K562 (cell line): ENCODE results near the gene CHAD. TPM values are rescaled to one million over a fixed set of nuclear protein-coding genes. Genes with fewer than 3 reads are reported as not detected.

ENCODE experiments used
- EHMT2 ChIP-seq: fragments of 450-650 bp; IDR thresholded peaks from 2 replicates; pipeline ENCODE4 v1.6.1; 2018; ENCODE audit warnings: antibody characterized with exemption
- EZH2 ChIP-seq: IDR thresholded peaks from 2 replicates; pipeline ENCODE4 v1.6.1; 2012; ENCODE audit warnings: low read depth, mild to moderate bottlenecking, inconsistent platforms, low read length, borderline replicate concordance
- KLF6 ChIP-seq: fragments of 250-450 bp; sonication (Bioruptor Pico); IDR thresholded peaks from 2 replicates; pipeline ENCODE4 v1.4.0; 2020; ENCODE audit warnings: mild to moderate bottlenecking, moderate library complexity, borderline replicate concordance
- MIER1 ChIP-seq: fragments of 450-650 bp; IDR thresholded peaks from 2 replicates; pipeline ENCODE4 v1.6.1; 2016; ENCODE audit warnings: antibody characterized with exemption, mild to moderate bottlenecking, low read depth
- MYNN ChIP-seq, 2 experiments: sonication (generic); formaldehyde crosslinking in 1 of 2; IDR thresholded peaks; 2 replicates each; pipeline versions ENCODE4 v1.5.0 to v1.6.1; 2016 to 2020; ENCODE audit warnings: antibody characterized with exemption in 1 of 2, missing genetic modification reagents in 1 of 2
- PML ChIP-seq: IDR thresholded peaks from 2 replicates; pipeline ENCODE4 v1.6.1; 2012; ENCODE audit warnings: low read length, inconsistent platforms
- POLR3G ChIP-seq: IDR thresholded peaks from 2 replicates; pipeline ENCODE4 v1.6.1; 2011; ENCODE audit not compliant: insufficient read length, insufficient replicate concordance; ENCODE audit errors: extremely low read depth
- RBFOX2 ChIP-seq: fragments of 200-400 bp; formaldehyde crosslinking; IDR thresholded peaks from 2 replicates; pipeline ENCODE4 v1.6.1; 2017; ENCODE audit warnings: low read depth, mild to moderate bottlenecking, low read length, moderate library complexity
- RFX1 ChIP-seq: fragments of 450-650 bp; IDR thresholded peaks from 2 replicates; pipeline ENCODE4 v1.6.1; 2016; ENCODE audit warnings: mild to moderate bottlenecking, moderate library complexity
- SRSF7 ChIP-seq: fragments of 200-400 bp; formaldehyde crosslinking; optimal IDR thresholded peaks from 2 replicates; pipeline ENCODE3; 2017; ENCODE audit warnings: mild to moderate bottlenecking, low read depth, low read length
- YY1 ChIP-seq, 3 experiments: IDR thresholded peaks; 2 replicates each; pipeline ENCODE4 v1.6.1; 2011; ENCODE audit warnings: low read length in 2 of 3, mild to moderate bottlenecking in 2 of 3, moderate library complexity in 2 of 3, borderline replicate concordance in 1 of 3, control low read depth in 1 of 3, low read depth in 1 of 3; ENCODE audit not compliant: insufficient read depth in 3 of 3, insufficient replicate concordance in 2 of 3, control insufficient read depth in 1 of 3, insufficient read length in 1 of 3; ENCODE audit errors: extremely low read depth in 1 of 3
- ZNF175 ChIP-seq: fragments of 200-800 bp; sonication (Bioruptor generic); IDR thresholded peaks from 2 replicates; pipeline ENCODE4 v1.6.1; 2016; ENCODE audit warnings: low read depth, mild to moderate bottlenecking, missing genetic modification characterization, missing compliant biosample characterization
- ZNF41 ChIP-seq: fragments of 250-450 bp; sonication (Bioruptor Pico); conservative IDR thresholded peaks from 2 replicates; pipeline ENCODE4 v1.4.0; 2020; ENCODE audit warnings: mild to moderate bottlenecking
- polyA plus RNA-seq, 8 experiments: library from polyadenylated mRNA; depleted of rRNA in 4 of 8; stranded (reverse) in 5 of 8; unstranded in 3 of 8; fragments of >200 nt; fragmentation: Nextera tagmentation in 2 of 8; fragmentation: Illumina TruSeq in 1 of 8; extraction: Ambion mirVana in 2 of 8; extraction: Trizol in 1 of 8; gene quantifications; 2 replicates each; pipeline versions ENCODE4 v1.2.1 to v1.2.3, GENCODE V29; 2011 to 2014; ENCODE audit warnings: inconsistent platforms in 1 of 8, missing spikeins in 1 of 8
- total RNA-seq, 7 experiments: library from RNA; depleted of rRNA in 6 of 7; stranded (reverse); fragments of >200 nt in 6 of 7; fragmentation: Illumina TruSeq in 2 of 7; extraction: Trizol in 2 of 7; gene quantifications; 2 replicates each; pipeline versions ENCODE4 v1.2.1 to v1.2.3, GENCODE V29; 2011 to 2021; ENCODE audit warnings: low replicate concordance in 1 of 7
- TF ChIP-seq, protein P1 (sequence below): sonication (generic); formaldehyde crosslinking; IDR thresholded peaks from 2 replicates; pipeline ENCODE4 v1.9.0; 2022; ENCODE audit warnings: mild to moderate bottlenecking, missing genetic modification reagents
- TF ChIP-seq, protein P2 (sequence below): IDR thresholded peaks from 2 replicates; pipeline ENCODE4 v1.6.1; 2011; ENCODE audit not compliant: insufficient read length; ENCODE audit errors: extremely low read depth
- TF ChIP-seq, protein P3 (sequence below): sonication (generic); formaldehyde crosslinking; IDR thresholded peaks from 2 replicates; pipeline ENCODE4 v1.9.0; 2022; ENCODE audit warnings: mild to moderate bottlenecking, missing genetic modification reagents
- TF ChIP-seq, protein P4 (sequence below): sonication (generic); formaldehyde crosslinking; IDR thresholded peaks from 2 replicates; pipeline ENCODE4 v1.8.1; 2023; ENCODE audit warnings: mild to moderate bottlenecking, missing genetic modification reagents
- TF ChIP-seq, protein P5 (sequence below): sonication (generic); formaldehyde crosslinking; IDR thresholded peaks from 2 replicates; pipeline ENCODE4 v1.8.0; 2022; ENCODE audit warnings: mild to moderate bottlenecking, missing genetic modification reagents

Gene CHAD
- total and polyA plus RNA-seq, 9 of the 15 experiments (the other 6 are each of a cell fraction or from before 2014, with no cell fraction given): not detected

DNA sequence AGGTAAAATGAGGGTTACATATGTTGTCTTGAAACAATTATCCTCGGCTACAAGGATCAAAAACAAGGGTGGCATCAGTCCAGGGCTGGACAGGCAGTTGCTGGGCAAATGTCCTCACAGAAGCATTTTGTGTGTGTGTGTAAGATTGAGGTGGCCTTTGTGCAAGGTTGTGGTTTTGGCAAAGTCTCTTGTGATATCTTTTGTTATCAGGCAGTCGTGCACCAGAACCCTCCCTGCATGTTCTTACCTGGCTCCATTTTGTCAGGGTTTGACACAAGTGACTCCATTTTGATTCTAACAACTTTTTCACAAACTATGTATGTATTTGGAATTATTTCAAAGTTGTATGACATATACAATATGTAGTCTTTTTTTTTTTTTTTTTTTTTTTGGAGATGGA lies 20.0 kb downstream of the CHAD start (continued):
- TF ChIP-seq KLF6 (CRISPR knock-in tag): peak; percentile 92
- TF ChIP-seq RFX1: no peak
- TF ChIP-seq, protein P1, sequence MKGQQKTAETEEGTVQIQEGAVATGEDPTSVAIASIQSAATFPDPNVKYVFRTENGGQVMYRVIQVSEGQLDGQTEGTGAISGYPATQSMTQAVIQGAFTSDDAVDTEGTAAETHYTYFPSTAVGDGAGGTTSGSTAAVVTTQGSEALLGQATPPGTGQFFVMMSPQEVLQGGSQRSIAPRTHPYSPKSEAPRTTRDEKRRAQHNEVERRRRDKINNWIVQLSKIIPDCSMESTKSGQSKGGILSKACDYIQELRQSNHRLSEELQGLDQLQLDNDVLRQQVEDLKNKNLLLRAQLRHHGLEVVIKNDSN: no peak
- TF ChIP-seq, protein P2, sequence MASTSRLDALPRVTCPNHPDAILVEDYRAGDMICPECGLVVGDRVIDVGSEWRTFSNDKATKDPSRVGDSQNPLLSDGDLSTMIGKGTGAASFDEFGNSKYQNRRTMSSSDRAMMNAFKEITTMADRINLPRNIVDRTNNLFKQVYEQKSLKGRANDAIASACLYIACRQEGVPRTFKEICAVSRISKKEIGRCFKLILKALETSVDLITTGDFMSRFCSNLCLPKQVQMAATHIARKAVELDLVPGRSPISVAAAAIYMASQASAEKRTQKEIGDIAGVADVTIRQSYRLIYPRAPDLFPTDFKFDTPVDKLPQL: no peak
- no peak for TF ChIP-seq RBFOX2
- TF ChIP-seq MYNN (IDR thresholded peaks at IDR 0.05): no peak
- TF ChIP-seq MYNN (CRISPR knock-in tag; IDR thresholded peaks at IDR 0.05): no peak
- no peak for TF ChIP-seq EZH2
- TF ChIP-seq EHMT2: no peak
- TF ChIP-seq, protein P3, sequence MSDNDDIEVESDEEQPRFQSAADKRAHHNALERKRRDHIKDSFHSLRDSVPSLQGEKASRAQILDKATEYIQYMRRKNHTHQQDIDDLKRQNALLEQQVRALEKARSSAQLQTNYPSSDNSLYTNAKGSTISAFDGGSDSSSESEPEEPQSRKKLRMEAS (CRISPR knock-in tag): no peak
- peak; percentile 86 for TF ChIP-seq ZNF41 (CRISPR knock-in tag)
- TF ChIP-seq, protein P4, sequence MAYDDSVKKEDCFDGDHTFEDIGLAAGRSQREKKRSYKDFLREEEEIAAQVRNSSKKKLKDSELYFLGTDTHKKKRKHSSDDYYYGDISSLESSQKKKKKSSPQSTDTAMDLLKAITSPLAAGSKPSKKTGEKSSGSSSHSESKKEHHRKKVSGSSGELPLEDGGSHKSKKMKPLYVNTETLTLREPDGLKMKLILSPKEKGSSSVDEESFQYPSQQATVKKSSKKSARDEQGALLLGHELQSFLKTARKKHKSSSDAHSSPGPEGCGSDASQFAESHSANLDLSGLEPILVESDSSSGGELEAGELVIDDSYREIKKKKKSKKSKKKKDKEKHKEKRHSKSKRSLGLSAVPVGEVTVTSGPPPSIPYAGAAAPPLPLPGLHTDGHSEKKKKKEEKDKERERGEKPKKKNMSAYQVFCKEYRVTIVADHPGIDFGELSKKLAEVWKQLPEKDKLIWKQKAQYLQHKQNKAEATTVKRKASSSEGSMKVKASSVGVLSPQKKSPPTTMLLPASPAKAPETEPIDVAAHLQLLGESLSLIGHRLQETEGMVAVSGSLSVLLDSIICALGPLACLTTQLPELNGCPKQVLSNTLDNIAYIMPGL (CRISPR knock-in tag): no peak
- TF ChIP-seq ZNF175 (CRISPR knock-in tag): peak; percentile 91
- TF ChIP-seq SRSF7: no peak
- TF ChIP-seq, protein P5, sequence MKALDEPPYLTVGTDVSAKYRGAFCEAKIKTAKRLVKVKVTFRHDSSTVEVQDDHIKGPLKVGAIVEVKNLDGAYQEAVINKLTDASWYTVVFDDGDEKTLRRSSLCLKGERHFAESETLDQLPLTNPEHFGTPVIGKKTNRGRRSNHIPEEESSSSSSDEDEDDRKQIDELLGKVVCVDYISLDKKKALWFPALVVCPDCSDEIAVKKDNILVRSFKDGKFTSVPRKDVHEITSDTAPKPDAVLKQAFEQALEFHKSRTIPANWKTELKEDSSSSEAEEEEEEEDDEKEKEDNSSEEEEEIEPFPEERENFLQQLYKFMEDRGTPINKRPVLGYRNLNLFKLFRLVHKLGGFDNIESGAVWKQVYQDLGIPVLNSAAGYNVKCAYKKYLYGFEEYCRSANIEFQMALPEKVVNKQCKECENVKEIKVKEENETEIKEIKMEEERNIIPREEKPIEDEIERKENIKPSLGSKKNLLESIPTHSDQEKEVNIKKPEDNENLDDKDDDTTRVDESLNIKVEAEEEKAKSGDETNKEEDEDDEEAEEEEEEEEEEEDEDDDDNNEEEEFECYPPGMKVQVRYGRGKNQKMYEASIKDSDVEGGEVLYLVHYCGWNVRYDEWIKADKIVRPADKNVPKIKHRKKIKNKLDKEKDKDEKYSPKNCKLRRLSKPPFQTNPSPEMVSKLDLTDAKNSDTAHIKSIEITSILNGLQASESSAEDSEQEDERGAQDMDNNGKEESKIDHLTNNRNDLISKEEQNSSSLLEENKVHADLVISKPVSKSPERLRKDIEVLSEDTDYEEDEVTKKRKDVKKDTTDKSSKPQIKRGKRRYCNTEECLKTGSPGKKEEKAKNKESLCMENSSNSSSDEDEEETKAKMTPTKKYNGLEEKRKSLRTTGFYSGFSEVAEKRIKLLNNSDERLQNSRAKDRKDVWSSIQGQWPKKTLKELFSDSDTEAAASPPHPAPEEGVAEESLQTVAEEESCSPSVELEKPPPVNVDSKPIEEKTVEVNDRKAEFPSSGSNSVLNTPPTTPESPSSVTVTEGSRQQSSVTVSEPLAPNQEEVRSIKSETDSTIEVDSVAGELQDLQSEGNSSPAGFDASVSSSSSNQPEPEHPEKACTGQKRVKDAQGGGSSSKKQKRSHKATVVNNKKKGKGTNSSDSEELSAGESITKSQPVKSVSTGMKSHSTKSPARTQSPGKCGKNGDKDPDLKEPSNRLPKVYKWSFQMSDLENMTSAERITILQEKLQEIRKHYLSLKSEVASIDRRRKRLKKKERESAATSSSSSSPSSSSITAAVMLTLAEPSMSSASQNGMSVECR (CRISPR knock-in tag): no peak
- TF ChIP-seq YY1 (IDR thresholded peaks at IDR 0.05; ENCODE audit: borderline replicate concordance in 1 of 3, control insufficient read depth in 1 of 3, extremely low read depth in 1 of 3, insufficient read depth in 3 of 3, insufficient read length in 1 of 3, insufficient replicate concordance in 2 of 3, low read depth in 1 of 3, low read length in 2 of 3): peak in 1 of 3 experiments; percentile 40
- TF ChIP-seq MIER1: no peak
- no peak for TF ChIP-seq POLR3G
- no peak for TF ChIP-seq PML
